WTC11 (cell line): Measurements from ENCODE around the gene CCDC137. TPM values are rescaled to one million over a fixed set of nuclear protein-coding genes. Genes with fewer than 3 reads are reported as not detected.
A peak's percentile ranks its signal among the peaks of the same experiment; 100 is the strongest.

Source experiments
- ATAC-seq: fragments of 200-7000 bp; cut with Tn5 transposase; 2 replicates; pipeline ENCODE4 v1.10.0; 2021; ENCODE audit warnings: mild to moderate bottlenecking, moderate library complexity
- CTCF ChIA-PET: fragments of 300-600 bp; sonication (Branson Sonifier 250); formaldehyde crosslinking; loops from one replicate; lab custom pipeline; 2021; ENCODE audit warnings: antibody characterized with exemption; lab: Charles Lee
- POLR2A ChIA-PET: fragments of 350-600 bp; sonication (Branson Sonifier 250); formaldehyde crosslinking; loops from one replicate; lab custom pipeline; 2021; ENCODE audit warnings: antibody characterized with exemption; lab: Charles Lee
- DNase-seq: peaks from one replicate; pipeline ENCODE4 v3.0.0; 2021; ENCODE audit warnings: low spot score
- H3K27ac Mint-ChIP-seq: 2 replicates; pipeline ENCODE4 v1.8.0; 2021; ENCODE audit warnings: mixed read lengths
- H3K27me3 Mint-ChIP-seq: 2 replicates; pipeline ENCODE4 v1.8.0; 2021; ENCODE audit warnings: low read depth, mild to moderate bottlenecking, moderate library complexity, mixed read lengths
- H3K36me3 Mint-ChIP-seq: 2 replicates; pipeline ENCODE4 v1.8.0; 2021; ENCODE audit warnings: mixed read lengths
- H3K4me1 Mint-ChIP-seq: 2 replicates; pipeline ENCODE4 v1.8.0; 2022; ENCODE audit warnings: mixed read lengths
- H3K4me3 Mint-ChIP-seq: 2 replicates; pipeline ENCODE4 v1.8.0; 2021; ENCODE audit warnings: mild to moderate bottlenecking, moderate library complexity, mixed read lengths
- H3K9me3 Mint-ChIP-seq: 2 replicates; pipeline ENCODE4 v1.8.0; 2021; ENCODE audit warnings: mixed read lengths
- CREB1 ChIP-seq: sonication (generic); formaldehyde crosslinking; IDR thresholded peaks from 2 replicates; pipeline ENCODE4 v1.8.0; 2023; ENCODE audit warnings: mild to moderate bottlenecking, missing genetic modification reagents
- ESRRA ChIP-seq: sonication (generic); formaldehyde crosslinking; IDR thresholded peaks from 2 replicates; pipeline ENCODE4 v1.8.1; 2022; ENCODE audit warnings: mild to moderate bottlenecking, missing genetic modification reagents, borderline replicate concordance
- FOXK1 ChIP-seq: sonication (generic); formaldehyde crosslinking; IDR thresholded peaks from 2 replicates; pipeline ENCODE4 v1.8.0; 2022; ENCODE audit warnings: mild to moderate bottlenecking, moderate library complexity, missing genetic modification reagents
- GABPB1 ChIP-seq: sonication (generic); formaldehyde crosslinking; IDR thresholded peaks from 2 replicates; pipeline ENCODE4 v1.8.1; 2023; ENCODE audit warnings: mild to moderate bottlenecking, missing genetic modification reagents
- MXD4 ChIP-seq: fragments of 250-450 bp; sonication (Bioruptor Pico); IDR thresholded peaks from 2 replicates; pipeline ENCODE4 v1.8.0; 2021; ENCODE audit warnings: mild to moderate bottlenecking, moderate library complexity, borderline replicate concordance
- NFATC4 ChIP-seq: fragments of 250-450 bp; sonication (Bioruptor Pico); IDR thresholded peaks from 2 replicates; pipeline ENCODE4 v1.9.0; 2021; ENCODE audit warnings: mild to moderate bottlenecking
- NFYB ChIP-seq: sonication (generic); formaldehyde crosslinking; conservative IDR thresholded peaks from 2 replicates; pipeline ENCODE4 v1.8.0; 2022; ENCODE audit warnings: low read depth, missing genetic modification reagents
- PRRX2 ChIP-seq: fragments of 250-450 bp; sonication (Bioruptor Pico); IDR thresholded peaks from 2 replicates; pipeline ENCODE4 v1.8.0; 2021; ENCODE audit warnings: mild to moderate bottlenecking
- TEAD4 ChIP-seq: sonication (generic); formaldehyde crosslinking; IDR thresholded peaks from 2 replicates; pipeline ENCODE4 v1.8.0; 2022; ENCODE audit warnings: mild to moderate bottlenecking, missing genetic modification reagents
- TP53 ChIP-seq: sonication (generic); formaldehyde crosslinking; IDR thresholded peaks from 2 replicates; pipeline ENCODE4 v1.8.1; 2023; ENCODE audit warnings: mild to moderate bottlenecking, missing genetic modification reagents
- USF1 ChIP-seq: sonication (generic); formaldehyde crosslinking; IDR thresholded peaks from 2 replicates; pipeline ENCODE4 v1.8.0; 2022; ENCODE audit warnings: mild to moderate bottlenecking, missing genetic modification reagents
- ZNF232 ChIP-seq: sonication (generic); formaldehyde crosslinking; IDR thresholded peaks from 2 replicates; pipeline ENCODE4 v1.8.0; 2022; ENCODE audit warnings: mild to moderate bottlenecking, missing genetic modification reagents
- ZNF396 ChIP-seq: fragments of 250-450 bp; sonication (Bioruptor Pico); IDR thresholded peaks from 2 replicates; pipeline ENCODE4 v1.8.0; 2021; ENCODE audit warnings: mild to moderate bottlenecking, moderate library complexity, borderline replicate concordance
- ZNF416 ChIP-seq: fragments of 250-450 bp; sonication (Bioruptor Pico); IDR thresholded peaks from 2 replicates; pipeline ENCODE4 v1.9.0; 2021; ENCODE audit warnings: mild to moderate bottlenecking, inconsistent platforms
- total RNA-seq: library from RNA; stranded (reverse); gene quantifications from 3 replicates; pipeline ENCODE4 v1.2.3, GENCODE V29; 2021
- TF ChIP-seq, protein P1 (sequence below): fragments of 250-450 bp; sonication (Bioruptor Pico); IDR thresholded peaks from 2 replicates; pipeline ENCODE4 v1.8.0; 2021; ENCODE audit warnings: mild to moderate bottlenecking
- TF ChIP-seq, protein P2 (sequence below): sonication (generic); formaldehyde crosslinking; IDR thresholded peaks from 2 replicates; pipeline ENCODE4 v1.8.0; 2023; ENCODE audit warnings: missing genetic modification reagents
- TF ChIP-seq, protein P3 (sequence below): sonication (generic); formaldehyde crosslinking; IDR thresholded peaks from 2 replicates; pipeline ENCODE4 v1.8.1; 2023; ENCODE audit warnings: mild to moderate bottlenecking, missing genetic modification reagents, borderline replicate concordance

The CCDC137 gene
- total RNA-seq, 1 experiment from 2014 or later, result 36.8 TPM

GRCh38 chr17:81706232-81706611 is 39.7 kb downstream of the CCDC137 start:
- TF ChIP-seq TP53 (CRISPR knock-in tag), result no peak
- TF ChIP-seq, protein P1, sequence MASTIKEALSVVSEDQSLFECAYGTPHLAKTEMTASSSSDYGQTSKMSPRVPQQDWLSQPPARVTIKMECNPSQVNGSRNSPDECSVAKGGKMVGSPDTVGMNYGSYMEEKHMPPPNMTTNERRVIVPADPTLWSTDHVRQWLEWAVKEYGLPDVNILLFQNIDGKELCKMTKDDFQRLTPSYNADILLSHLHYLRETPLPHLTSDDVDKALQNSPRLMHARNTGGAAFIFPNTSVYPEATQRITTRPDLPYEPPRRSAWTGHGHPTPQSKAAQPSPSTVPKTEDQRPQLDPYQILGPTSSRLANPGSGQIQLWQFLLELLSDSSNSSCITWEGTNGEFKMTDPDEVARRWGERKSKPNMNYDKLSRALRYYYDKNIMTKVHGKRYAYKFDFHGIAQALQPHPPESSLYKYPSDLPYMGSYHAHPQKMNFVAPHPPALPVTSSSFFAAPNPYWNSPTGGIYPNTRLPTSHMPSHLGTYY (CRISPR knock-in tag), result no peak
- no peaks in the 10 kb centered on the region for H3K27me3 Mint-ChIP-seq
- no peaks in the 10 kb centered on the region for H3K9me3 Mint-ChIP-seq
- DNase-seq (no peak), ATAC-seq (no peak)
- H3K36me3 Mint-ChIP-seq, result peaks cover 30% of the 10 kb centered on the region
- H3K4me1 Mint-ChIP-seq, result peaks cover 29% of the 10 kb centered on the region
- POLR2A ChIA-PET, result no interaction called here
- CTCF ChIA-PET, result interaction anchor here (1.5 kb wide), 1 partner anchor 31 kb away, joined by 4 read pairs; no protein-coding TSS in a partner anchor
- peak overlapping the region; percentile 65; the same call in 1 of the 2 replicates for H3K27ac Mint-ChIP-seq
- H3K4me3 Mint-ChIP-seq, result peak overlapping the region; percentile 22; the same call in 1 of the 2 replicates

DNA sequence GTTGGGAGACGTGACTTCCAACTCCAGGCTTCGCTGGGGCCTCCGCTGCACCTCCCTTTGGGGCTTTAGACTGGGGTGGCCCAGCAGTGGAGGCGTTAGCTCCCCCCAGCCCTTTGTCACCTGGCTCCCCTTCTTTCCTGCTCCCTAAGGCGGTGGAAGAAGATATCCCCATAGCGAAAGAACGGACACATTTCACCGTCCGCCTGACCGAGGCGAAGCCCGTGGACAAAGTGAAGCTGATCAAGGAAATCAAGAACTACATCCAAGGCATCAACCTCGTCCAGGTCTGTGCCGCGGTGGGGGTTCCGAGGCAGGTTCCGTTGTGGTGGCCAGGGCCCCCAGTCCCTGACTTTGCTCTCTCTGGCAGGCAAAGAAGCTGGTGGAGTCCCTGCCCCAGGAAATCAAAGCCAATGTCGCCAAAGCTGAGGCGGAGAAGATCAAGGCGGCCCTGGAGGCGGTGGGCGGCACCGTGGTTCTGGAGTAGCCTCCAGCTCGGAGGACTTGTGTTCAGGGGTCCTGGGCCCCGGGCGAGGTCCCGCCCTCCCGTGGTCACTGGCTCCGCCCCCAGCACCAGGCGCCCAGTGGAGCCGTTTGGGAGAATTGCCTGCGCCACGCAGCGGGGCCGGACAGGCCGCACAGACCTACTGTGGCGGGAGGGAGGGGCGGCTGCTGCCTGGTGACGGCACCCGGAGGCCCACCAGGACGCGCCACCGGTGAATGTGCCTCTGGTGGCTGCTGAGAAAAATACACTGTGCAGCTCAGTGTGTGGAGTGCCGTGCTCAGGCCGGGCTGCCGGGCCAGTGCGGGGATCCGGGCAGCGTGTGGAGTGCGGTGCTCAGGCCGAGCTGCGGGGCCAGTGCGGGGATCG is 40.5 kb downstream of the CCDC137 start:
- ATAC-seq (no peak), DNase-seq (peak; percentile 44)
- Mint-ChIP-seq H3K27me3 (no peaks in the 10 kb centered on the region), H3K27ac (no peak overlapping the region)
- no peak for TF ChIP-seq ESRRA (CRISPR knock-in tag)
- TF ChIP-seq ZNF416 (CRISPR knock-in tag), result no peak
- TF ChIP-seq ZNF396 (CRISPR knock-in tag), result no peak
- TF ChIP-seq CREB1 (CRISPR knock-in tag), result no peak
- TF ChIP-seq ZNF232 (CRISPR knock-in tag), result no peak
- TF ChIP-seq MXD4 (CRISPR knock-in tag), result no peak
- TF ChIP-seq, all 79 proteins: peak for 0
- Mint-ChIP-seq H3K4me1 (peaks cover 26% of the 10 kb centered on the region), H3K36me3 (peaks cover 30% of the 10 kb centered on the region), H3K9me3 (no peaks in the 10 kb centered on the region), H3K4me3 (no peak overlapping the region)
- POLR2A ChIA-PET, result no interaction called here
- CTCF ChIA-PET, result interaction anchor here (1.5 to 2.0 kb wide), 2 partner anchors 23 to 31 kb away, joined by 4 to 5 read pairs; partner anchors contain the start of genes ARL16 and HGS

- ChIA-PET CTCF (interaction anchor here (2.0 kb wide), 1 partner anchor 24 kb away, joined by 5 read pairs; the partner anchor contains the start of genes ARL16 and HGS), POLR2A (no interaction called here)
- Mint-ChIP-seq H3K9me3 (no peaks in the 10 kb centered on the region), H3K36me3 (peaks cover 24% of the 10 kb centered on the region), H3K4me1 (peaks cover 25% of the 10 kb centered on the region), H3K27ac (no peak overlapping the region), H3K27me3 (peaks cover 2% of the 10 kb centered on the region; the same call in 1 of the 2 replicates), H3K4me3 (no peak overlapping the region)
- TF ChIP-seq ZNF396 (CRISPR knock-in tag) (no peak), NFYB (CRISPR knock-in tag) (no peak), NFATC4 (CRISPR knock-in tag) (no peak), PRRX2 (CRISPR knock-in tag) (no peak), TEAD4 (no peak), GABPB1 (no peak), FOXK1 (no peak), USF1 (no peak)
- TF ChIP-seq, protein P2, sequence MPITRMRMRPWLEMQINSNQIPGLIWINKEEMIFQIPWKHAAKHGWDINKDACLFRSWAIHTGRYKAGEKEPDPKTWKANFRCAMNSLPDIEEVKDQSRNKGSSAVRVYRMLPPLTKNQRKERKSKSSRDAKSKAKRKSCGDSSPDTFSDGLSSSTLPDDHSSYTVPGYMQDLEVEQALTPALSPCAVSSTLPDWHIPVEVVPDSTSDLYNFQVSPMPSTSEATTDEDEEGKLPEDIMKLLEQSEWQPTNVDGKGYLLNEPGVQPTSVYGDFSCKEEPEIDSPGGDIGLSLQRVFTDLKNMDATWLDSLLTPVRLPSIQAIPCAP (CRISPR knock-in tag), result no peak
- TF ChIP-seq, protein P3, sequence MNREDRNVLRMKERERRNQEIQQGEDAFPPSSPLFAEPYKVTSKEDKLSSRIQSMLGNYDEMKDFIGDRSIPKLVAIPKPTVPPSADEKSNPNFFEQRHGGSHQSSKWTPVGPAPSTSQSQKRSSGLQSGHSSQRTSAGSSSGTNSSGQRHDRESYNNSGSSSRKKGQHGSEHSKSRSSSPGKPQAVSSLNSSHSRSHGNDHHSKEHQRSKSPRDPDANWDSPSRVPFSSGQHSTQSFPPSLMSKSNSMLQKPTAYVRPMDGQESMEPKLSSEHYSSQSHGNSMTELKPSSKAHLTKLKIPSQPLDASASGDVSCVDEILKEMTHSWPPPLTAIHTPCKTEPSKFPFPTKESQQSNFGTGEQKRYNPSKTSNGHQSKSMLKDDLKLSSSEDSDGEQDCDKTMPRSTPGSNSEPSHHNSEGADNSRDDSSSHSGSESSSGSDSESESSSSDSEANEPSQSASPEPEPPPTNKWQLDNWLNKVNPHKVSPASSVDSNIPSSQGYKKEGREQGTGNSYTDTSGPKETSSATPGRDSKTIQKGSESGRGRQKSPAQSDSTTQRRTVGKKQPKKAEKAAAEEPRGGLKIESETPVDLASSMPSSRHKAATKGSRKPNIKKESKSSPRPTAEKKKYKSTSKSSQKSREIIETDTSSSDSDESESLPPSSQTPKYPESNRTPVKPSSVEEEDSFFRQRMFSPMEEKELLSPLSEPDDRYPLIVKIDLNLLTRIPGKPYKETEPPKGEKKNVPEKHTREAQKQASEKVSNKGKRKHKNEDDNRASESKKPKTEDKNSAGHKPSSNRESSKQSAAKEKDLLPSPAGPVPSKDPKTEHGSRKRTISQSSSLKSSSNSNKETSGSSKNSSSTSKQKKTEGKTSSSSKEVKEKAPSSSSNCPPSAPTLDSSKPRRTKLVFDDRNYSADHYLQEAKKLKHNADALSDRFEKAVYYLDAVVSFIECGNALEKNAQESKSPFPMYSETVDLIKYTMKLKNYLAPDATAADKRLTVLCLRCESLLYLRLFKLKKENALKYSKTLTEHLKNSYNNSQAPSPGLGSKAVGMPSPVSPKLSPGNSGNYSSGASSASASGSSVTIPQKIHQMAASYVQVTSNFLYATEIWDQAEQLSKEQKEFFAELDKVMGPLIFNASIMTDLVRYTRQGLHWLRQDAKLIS (CRISPR knock-in tag), result no peak
- ATAC-seq (no peak), DNase-seq (no peak)
Measured at GRCh38 chr17:81707725-81708646, 41.4 kb downstream of the CCDC137 start.
